DMS 273 treated with DMSO at 0.1 percent for 48 hours (cell line): ENCODE measurements around the gene DOCK4.
A peak's percentile ranks its signal among the peaks of the same experiment; 100 is the strongest.

Experiments
- DNase-seq: peaks from one replicate; lab custom pipeline; 2025; lab: John Stamatoyannopoulos, UW

Gene DOCK4

DNA sequence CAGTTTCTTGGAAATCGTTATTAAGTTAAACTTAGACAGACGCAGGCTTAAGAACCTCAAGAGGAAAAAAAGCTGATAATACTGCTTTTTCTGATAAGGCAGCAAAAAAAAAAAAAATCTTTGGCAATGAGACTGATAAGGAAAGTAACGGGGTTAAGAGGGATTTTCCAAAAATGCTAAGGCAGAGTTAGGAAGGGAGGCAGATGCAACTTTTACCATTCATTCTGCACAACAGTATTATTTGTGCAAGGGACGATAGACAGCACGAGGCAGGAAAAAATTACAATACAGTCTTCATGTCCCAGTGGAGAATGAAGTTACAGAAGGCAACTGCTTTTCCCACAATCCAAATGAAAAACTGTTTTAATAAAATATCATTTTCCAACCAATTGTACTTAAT lies 194.0 kb downstream of the DOCK4 start:
- no peak for DNase-seq

- DNase-seq, result no peak
These were observed 195.2 kb downstream of the DOCK4 start for GRCh38 chr7:112010994-112011393.

GRCh38 chr7:112010109-112010508 lies 196.1 kb downstream of the DOCK4 start:
- no peak for DNase-seq

DNA sequence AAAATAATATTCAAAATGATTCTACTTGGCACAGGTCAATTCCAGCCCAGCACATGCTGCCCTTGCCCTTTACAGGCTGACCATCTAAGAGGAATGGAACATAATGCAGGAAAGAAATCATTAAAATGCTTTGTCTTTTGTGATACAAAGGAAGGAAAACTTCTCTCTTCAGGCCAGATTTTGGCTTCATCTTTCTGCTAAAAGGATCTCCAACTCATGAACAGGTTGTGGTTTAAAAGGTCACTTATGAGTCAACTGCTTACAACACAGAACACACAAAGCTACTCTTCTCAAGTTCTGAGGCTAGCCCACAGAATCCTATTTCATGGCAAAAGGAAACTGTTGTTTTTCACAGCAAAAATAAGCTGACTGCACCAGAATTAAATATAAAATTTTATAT lies 197.1 kb downstream of the DOCK4 start:
- no peak for DNase-seq

DNA sequence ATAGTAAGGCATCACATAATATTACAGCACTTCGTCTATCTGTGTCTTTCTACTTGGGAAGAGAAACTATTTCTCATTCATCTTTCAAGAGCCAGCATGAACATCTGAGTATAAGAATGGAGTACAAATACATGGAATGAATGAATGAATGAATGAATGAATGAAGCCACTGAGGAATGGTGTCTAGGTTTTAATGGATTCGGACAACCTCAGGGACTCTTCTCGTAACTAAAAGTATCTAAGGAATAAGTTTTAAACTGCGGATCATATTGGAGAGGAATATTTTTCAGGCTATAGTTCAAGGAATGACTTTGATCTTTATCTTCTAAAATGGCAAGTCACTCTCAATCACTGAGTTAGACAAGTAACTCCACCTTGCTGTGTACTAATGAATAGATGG lies 199.0 kb downstream of the DOCK4 start:
- DNase-seq, result no peak

DNA sequence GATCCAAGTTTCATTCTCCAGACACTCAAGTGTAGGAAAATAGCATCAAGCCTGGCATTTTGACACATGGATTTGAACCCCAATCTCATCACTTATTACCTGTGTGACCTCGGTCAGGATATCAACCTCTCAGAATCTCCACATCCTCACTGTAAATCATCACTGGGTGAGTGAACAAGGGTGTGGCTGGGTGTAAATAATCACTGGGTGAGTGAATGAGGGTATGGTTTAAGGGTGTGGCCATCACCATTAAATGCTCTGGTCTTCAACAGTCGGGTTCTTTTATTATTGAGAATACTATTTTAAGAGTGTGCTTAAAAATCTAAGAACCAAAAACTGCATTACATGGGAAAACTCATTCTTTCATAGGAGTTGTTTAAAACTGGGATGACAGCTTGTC lies 200.1 kb downstream of the DOCK4 start:
- no peak for DNase-seq

DNA sequence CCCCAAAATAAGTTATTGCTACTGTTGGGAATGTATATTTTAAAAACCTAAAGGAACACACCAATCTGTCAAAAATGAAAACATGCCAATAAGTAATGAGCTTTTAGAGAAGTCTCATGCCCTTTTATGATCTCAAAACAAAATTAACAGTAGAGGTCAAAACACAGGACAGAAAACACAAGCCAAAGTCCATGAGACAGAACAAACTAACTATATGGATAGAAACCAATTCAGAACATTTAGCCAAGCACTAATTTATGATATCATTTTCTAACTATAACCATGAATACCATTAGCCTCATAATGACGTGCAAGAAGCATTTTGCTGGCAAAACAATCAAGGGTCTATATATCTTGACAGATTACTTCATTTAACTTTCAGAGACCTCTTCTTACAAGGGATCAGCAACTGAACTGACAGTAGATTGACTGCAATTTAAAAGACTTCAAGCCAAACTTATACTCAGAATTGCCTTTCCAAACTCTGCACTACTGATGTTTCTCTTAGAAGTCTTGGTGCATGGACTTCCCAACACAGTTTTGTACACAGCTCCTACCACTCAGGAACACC lies 200.9 kb downstream of the DOCK4 start:
- no peak for DNase-seq

DNA sequence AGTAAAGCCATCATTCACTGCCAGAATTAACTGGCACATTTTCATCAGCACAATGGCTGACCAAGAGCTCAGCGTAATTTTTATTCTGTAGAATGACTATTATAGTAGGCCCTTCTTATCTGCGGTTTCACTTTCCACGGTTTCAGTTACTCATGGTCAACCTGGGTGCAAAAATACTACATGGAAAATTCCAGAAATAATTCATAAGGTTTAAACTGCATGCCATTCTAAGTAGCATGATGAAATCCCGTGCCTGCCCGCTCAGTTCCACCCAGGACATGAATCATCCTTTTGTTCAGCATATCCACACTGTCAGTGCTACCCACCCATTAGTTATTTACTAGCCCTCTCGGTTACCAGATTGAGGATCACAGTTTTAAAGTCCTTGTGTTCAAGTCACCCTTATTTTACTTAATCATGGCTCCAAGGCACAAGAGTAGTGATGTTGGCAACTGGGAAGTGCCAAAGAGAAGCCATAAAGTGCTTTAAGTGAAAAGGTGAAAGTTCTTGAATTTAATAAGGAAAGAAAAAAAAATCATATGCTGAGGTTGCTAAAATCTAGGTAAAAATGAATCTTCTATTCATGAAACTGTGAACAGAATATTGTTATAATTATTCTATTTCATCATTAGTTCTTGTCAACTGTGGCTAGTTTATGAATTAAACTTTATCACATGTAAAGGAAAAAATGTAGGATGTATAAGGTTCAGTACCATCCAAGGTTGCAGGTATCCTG lies 204.9 kb downstream of the DOCK4 start:
- DNase-seq, result no peak

GRCh38 chr7:111998326-111998725 lies 207.9 kb downstream of the DOCK4 start:
- no peak for DNase-seq

DNA sequence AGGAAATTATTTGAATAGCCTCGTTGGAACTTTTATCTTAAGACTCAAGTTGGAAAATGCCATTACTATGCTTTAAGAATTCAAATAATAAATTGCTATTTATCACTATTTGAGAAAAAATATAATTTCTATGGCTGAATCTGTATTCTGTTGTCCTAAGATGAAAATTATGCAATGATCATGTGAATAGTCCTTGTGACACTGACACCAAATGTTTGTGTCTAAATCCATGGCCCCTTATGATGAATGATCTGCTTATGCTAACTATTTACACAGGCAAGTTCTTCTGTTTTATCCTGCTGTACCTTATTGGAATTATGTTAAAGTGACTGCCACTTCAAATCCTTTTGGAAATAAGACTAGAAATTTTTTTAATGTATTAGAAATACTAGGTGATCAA lies 208.7 kb downstream of the DOCK4 start:
- no peak for DNase-seq

GRCh38 chr7:111992601-111993000 lies 213.6 kb downstream of the DOCK4 start:
- no peak for DNase-seq

- DNase-seq, result no peak
These were observed 215.6 kb downstream of the DOCK4 start for GRCh38 chr7:111990643-111991042.

DNA sequence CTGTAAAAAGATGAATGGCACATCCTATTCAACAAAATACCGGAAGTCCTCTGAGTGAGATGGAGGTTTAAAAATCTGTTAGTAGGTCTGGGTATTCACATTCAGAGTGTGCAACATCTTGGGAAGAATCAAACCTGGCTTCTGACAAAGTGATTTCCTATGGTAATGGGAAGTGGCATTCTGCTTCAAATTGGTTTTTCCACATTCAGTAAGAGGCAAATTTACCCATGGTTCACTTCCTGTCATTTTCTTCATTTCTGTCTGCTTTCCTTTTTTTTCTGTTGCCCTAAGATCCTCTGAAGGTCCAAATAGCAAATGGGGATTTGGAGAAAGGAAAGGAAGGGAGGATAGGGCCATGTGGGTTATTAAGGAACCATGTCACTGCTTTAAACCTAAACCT lies 218.3 kb downstream of the DOCK4 start:
- DNase-seq, result no peak

DNA sequence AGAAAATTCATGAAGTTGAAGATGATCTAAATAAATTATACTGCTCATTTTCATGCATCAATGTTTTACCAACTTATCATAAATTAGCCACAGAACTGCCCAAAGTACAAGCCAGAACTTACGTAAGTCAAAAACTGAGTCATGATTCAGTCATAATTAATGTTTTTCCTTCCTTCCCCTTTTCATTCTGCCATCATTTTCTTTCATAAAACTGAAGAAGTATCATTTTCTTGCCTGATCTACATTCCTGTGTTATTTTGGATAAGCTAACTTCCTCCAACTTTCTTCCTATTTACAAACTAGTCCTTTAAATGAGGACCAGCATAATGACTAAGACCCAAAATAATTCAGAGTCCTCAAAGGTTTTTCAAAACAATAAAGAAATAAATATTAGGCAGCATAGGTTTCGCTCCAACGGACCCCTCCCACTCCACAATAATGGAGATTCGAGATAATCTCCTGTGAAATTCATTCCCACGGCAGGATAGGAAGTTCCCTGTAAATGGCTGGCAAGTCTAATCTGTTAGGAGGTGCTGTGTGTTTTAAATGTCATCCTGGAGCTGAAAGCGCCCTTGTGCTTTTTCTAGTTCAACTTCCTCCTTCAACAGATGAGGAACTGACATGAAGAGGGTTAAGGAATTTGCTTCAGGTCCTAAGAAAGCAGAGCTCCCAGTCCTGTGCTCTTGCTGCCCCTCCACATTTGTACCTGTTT lies 218.9 kb downstream of the DOCK4 start:
- DNase-seq, result no peak

DNA sequence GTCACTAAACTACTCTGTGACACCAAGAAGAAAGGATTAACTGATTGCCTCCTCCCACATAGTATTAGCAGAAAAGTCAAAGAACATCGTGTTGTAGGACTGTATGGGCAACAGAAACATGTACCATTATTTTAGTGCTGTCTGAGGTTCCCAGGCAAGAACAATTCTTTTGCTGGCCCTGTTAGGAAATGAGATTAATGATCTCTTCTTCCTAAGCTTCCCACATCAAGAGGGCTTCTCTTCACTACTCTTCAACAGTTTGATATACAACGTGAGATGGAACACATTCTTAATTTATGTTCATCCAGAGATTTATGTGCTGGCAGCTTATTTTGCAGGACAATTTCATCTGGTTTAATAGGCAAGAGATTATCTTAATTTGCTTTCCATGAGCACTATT lies 219.6 kb downstream of the DOCK4 start:
- no peak for DNase-seq

- DNase-seq, result no peak
These were observed 220.4 kb downstream of the DOCK4 start for GRCh38 chr7:111985798-111986197.

DNA sequence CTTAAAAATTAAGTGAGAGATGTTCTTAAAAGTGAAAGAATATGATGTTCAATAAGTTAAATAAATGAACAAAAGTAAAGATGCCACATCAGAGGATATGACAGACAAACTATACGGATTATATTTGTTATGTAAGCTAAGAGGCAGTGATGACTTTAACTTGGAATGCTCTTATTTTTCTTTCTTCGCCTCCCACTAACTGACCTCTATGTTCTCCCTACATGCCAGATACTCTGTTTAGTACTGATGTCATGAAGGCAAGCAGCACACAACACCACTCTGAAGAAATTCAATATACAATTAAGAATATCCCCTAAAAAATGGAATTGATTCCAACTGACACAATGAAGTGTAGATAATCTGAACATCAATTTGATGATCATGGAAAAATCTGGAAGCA lies 223.4 kb downstream of the DOCK4 start:
- DNase-seq, result no peak

GRCh38 chr7:111982133-111982532 lies 224.1 kb downstream of the DOCK4 start:
- no peak for DNase-seq

DNA sequence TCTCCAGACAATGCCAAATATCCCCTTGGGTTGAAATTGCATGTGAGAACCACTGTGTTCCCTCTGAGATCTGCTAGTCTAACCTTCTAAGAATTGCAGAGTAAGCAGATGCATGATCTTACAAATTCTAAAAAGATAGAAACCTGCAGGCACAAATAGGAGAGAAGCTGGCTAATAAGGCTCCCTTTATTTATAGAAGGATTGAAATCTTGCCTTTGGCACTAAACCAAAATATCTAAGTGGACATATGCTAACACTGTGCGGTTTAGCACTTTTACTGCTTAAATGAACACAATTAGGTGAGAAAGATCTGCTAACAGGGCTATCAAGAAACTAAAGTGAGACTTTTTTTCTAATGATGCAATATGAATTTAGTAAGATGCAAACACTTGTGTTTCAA lies 225.5 kb downstream of the DOCK4 start:
- peak; percentile 61 for DNase-seq

GRCh38 chr7:111975346-111975745 lies 230.9 kb downstream of the DOCK4 start:
- DNase-seq, result no peak

GRCh38 chr7:111960984-111961383 lies 245.2 kb downstream of the DOCK4 start:
- DNase-seq, result no peak

DNA sequence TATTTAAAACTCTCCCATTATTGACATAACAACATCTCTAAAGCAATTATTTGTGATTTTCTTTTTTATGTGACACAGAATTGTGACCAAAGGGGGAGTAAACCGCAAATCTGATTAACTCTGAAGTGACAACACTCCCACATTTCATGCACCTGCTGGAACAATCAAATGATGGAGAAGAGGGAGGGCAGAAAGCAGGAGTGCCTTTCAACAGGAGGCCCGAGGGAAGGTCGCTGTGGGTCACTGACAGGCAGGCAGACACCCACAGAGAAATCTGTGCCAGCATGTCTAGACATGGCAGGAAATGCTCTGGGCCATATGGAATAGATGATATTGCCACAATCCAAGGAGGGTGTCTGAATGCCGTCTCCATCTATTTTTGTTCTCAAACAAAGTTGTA lies 247.3 kb downstream of the DOCK4 start:
- DNase-seq, result no peak

DNA sequence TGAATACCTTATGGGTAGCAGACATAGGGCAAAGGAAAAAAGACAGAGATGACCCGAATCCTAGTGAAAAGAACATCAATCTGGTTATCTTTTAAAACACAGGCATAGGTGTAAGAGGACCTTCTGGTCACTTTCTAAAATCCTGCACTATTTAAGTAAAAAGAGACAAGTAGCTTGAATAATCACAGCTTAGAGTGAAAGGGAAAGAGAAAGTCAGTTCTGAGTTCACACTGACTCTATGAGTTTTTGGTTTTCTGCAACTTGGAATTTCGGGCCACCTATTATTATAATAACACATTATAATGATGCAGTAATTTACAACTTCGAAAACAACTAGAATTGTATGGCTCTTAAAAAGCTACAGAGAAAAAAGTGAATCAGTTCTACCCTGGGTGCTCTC lies 247.8 kb downstream of the DOCK4 start:
- DNase-seq, result no peak

DNA sequence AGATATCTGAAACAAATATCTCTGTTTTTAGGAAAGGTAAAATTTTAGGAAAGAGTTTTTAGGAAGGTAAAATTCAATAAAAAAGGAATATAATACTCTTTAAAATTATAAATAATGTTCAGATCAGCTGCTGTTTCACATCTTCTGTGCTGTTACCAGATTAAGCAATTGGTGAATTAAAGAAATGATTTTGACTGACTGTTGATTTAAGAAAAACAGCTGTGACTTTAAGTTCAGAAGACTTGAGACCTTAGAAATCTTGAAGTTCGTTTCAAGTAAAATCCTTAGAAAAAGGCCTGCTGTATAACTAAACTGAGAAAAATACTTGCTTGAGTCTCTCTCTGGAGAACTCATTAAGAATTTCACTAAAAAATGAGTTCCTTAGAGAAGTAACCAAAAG lies 250.6 kb downstream of the DOCK4 start:
- no peak for DNase-seq
